HPDE6-E6E7 (cell line): ENCODE results near the gene CLNK.

Experiments
- DNase-seq: peaks from one replicate; pipeline ENCODE4 v3.0.0; 2011; ENCODE audit warnings: missing footprints; ENCODE audit errors: extremely low spot score

CLNK gene

GRCh38 chr4:10701702-10702460 is 17.3 kb upstream of the CLNK start:
- no peak for DNase-seq

DNA sequence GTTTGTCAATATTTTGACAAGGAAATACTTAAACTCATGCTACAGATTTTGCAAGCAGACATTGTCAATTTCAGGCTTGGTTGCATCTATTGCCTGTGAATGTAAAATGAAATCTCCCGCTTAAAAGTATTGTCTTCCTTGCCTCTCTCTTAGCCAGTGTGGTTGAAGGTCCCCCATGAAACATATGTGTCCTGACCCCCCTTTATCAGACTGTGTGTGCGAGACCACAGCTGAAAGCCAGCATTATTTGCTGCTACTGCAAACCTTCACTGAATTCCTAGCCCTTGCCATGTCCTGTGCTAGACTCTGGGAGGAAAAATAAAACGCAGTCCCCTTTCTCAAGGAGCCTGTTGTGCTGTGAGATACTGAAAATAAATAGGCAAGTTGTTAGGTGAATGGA is 16.6 kb upstream of the CLNK start:
- no peak for DNase-seq

GRCh38 chr4:10698172-10698571 is 13.6 kb upstream of the CLNK start:
- DNase-seq = no peak

DNA sequence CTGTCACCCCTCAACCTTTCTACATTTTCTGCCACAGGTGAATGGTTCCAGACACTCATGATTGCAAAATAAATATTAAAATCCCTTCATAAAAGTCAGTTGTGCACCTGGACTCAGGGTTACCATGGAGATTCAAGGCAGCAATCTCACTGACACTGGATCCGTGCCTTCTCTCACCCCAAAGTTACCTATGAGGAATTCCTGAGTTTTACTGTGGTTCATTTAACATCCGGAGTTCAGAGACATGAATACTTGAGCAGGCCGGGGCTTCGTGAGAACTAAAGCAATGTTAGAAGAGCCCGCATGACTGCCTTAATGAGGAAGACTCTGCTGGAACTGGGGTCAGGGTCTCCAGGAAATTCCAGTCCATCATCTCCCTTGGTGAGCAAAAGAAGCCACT is 12.5 kb upstream of the CLNK start:
- no peak for DNase-seq

- DNase-seq = no peak
Observed at GRCh38 chr4:10696253-10696652, 11.7 kb upstream of the CLNK start.

DNA sequence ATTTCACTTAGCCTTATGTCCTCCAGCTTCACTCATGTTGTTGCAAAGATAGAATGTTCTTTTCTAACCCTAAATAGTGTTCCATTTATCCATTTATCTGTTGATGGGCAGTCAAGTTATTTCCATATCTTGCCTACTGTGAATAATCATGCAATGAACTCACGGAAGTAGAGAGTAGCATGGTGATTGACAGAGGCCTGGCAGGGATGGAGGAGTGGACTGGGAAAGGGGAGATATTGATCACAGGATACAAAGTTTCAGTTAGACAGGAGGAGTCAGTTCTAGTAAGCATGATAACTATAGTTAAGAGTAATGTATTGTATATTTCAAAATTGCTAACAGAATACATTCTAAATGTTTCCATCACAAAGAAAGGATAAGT is 10.3 kb upstream of the CLNK start:
- no peak for DNase-seq

- peak; percentile 25 for DNase-seq
Observed at GRCh38 chr4:10694151-10694827, 9.7 kb upstream of the CLNK start.

DNA sequence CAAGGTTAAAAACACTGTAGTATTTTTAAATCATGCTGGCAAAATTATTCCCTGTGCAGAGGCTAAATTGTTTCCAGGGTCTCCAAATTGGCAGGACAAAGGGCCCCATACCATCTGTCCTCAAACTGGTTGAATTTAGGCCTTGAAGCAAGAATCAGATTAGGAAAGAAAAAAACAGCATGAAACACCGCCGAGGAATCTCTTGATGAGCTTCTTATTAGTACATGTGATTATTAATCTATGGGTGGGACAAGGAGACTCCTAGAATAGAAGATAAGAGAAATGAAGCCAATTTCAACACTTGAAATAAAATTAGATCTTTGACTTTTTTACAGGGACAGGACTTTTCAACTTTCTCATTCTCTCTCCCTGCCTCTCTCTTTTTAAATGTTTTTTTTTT is 7.1 kb upstream of the CLNK start:
- DNase-seq = no peak

- DNase-seq = no peak
Observed at GRCh38 chr4:10690185-10690907, 5.8 kb upstream of the CLNK start.

DNA sequence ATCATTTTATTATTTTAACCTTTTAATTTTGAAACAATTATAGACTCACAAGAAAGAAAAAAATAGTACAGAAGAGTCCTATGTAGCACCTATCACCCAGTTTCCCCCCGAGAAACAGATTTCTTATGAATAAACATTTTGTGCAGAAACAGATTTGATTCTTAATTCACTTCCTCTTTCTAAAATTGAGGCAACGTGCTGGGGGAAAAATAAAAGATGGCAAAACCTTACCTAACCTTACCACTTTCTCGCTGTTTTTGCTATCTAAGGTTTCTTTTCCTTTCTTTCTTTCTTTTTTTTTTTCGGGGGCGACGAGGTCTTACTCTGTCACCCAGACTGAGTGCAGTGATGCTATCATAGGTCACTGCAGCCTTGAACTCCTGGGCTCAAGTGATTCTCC is 4.3 kb upstream of the CLNK start:
- DNase-seq = no peak

DNA sequence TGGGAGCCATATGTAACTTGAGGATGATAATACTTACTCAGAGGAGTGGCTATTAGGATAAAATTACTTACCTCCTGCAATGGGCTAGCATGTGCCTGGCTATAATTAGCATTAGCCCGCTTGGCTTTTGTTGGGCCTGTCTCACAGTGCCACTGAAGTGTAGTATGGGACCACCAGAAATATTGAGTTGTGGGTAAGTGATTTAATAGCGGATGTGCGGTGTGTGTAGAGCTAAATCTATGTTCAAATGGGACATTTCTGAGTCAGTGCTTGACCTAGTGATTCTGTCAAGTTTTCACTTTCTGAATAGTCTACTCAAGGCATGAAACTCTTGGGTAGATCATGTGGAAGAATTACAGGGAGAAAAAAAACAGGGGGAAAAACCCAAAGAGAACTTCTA is 3.5 kb upstream of the CLNK start:
- DNase-seq = no peak

DNA sequence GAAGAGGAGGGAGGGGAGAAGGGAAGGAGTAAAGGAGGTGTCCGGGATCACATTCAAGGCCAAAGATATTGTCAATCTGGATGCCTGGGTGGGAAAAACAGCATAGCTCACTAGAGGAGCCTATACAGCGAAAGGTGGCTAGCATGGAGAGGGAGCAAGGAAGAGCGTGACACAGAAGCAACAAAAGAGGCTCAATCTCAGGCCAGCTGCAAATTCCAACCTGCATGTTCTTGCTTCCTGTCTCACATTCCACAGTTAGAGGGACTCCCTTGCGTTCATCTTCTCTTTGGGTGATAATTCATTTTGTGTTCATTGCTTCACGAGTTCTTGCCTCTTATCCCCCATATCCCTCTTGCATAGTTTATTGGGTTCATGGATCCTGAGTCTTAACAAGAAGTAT is 3.0 kb upstream of the CLNK start:
- no peak for DNase-seq

DNA sequence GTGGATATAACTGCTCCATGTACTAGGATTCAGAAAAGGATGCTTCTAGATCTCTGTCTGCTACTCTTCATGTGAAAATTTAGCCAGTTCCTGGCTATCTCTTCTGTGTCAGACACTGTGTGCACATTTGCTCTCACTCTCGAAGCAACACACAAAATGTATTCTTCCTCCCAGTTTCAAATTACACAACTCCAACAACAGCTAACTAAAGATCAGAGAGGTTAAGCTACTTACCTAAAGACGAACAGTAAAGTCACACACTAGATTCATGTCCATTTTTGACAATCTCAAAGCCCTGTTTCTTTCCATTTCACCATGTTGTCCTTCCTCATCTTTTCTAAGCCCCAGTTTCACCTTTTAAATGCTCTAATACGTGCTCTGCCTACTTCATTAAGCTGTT is 2.2 kb downstream of the CLNK start:
- DNase-seq = no peak

- DNase-seq = no peak
Observed at GRCh38 chr4:10677796-10678497, 6.6 kb downstream of the CLNK start.

DNA sequence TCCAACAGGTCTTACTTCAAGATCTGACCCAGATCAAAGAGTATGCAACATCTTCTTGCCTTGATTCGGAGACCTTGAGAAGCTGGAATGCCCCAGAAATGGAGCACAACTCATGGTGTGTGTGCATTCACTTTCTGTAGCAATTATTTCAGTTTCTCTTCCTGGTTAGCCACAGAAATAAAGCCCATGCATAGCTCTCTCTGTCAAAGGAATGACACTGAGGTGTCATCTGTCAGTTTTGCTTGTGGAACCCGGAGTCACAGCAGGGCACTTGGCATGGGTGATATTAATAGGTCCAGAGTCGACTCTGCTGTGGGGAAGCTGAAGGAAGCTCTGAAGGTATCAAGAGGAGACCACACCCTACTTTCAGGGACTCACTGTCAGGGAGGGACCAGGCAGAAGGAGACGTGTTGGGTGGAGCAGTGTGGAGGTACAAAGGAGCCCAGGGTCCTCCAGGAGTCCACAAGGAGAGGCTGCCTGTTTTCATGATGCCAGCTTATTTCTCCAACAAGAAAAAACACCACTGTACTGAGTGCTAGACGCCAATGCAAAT is 10.7 kb downstream of the CLNK start:
- no peak for DNase-seq

DNA sequence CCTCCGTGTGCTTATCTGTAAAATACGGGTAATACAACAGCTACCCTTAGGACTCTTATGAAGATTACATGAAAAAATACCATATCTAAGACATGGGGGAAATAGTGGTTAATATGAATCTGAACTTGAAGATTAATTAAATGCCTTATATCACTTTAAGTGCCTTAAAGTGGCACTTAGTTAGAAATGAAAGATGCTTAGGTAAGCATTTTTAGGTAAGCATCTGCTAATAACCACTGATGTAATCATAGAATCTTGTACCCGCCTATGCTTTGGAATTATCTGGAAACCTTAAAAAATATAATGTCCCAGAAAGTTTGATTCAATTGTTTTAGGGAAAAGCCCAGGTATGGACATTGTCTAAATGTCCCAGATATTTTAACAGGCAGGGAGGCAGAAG is 12.2 kb downstream of the CLNK start:
- DNase-seq = no peak

DNA sequence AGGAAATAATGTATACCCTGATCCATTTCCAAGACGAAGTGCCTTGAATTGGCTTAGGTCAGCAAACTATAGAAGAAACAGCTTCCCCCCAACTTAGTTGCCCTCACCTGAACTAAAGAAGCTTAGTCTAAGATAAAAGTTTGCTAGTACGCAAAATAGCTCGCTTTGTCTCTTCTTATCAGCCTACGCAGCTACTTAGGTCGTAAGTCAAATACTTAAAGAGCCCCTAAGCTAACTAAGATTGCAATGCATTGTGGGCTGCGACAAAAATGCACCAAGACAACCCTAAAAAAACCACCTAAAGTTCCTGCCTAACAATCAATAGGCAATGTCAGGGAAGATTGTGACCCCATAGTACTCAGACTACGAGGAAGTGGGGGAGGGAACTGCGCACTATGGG is 12.8 kb downstream of the CLNK start:
- DNase-seq = no peak

- DNase-seq = no peak
Observed at GRCh38 chr4:10671366-10671765, 13.2 kb downstream of the CLNK start.

DNA sequence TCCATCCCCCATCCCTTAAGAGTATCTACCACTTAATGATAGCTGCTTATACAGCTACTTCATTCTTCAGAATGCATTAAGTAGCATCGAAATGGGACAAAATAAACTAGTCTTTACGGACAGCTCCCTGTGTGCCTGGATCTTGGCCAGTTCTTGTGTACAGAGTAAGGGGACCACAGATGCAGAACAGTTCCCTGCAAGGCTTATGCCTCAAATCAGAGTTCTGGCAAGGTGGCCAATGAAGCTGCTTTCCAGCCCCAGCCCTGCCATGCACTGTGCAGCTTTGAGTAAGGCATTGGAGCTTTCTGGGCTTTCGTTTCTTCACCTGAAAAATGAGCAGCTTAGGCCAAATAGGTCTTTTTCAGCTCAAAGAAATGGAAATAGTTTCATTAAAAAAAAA is 14.2 kb downstream of the CLNK start:
- no peak for DNase-seq

GRCh38 chr4:10667701-10668326 is 16.8 kb downstream of the CLNK start:
- DNase-seq = no peak

DNA sequence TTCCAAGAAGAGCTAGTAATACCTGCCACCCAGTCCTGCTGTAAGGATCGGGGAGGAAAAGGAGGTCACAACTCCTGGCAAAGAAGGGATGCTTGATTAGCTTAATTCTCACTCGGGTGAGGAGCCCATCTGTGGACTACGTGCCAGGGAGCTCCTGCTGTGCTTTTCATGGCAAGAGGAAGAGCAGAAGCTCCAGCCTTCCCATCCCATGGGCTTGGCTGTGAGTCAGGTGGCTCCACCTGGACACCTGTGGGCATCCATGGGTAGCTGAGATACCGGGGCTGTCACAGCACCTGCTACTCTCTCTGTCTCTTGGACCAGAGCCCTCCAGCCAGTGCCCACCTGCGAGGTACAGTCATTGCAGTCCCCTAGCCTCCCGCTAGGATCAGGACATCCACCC is 18.0 kb downstream of the CLNK start:
- DNase-seq = no peak

- peak; percentile 19 for DNase-seq
Observed at GRCh38 chr4:10664408-10664807, 20.2 kb downstream of the CLNK start.
